ENCODE results near the gene IFI27L1. TPM values are rescaled to one million over a fixed set of nuclear protein-coding genes. Genes with fewer than 3 reads are reported as not detected.

The IFI27L1 gene
- total and polyA plus RNA-seq, 2 donors (not counting 1 experiment from before 2014, with no cell fraction given) = 14.4 to 20.3 TPM

DNA sequence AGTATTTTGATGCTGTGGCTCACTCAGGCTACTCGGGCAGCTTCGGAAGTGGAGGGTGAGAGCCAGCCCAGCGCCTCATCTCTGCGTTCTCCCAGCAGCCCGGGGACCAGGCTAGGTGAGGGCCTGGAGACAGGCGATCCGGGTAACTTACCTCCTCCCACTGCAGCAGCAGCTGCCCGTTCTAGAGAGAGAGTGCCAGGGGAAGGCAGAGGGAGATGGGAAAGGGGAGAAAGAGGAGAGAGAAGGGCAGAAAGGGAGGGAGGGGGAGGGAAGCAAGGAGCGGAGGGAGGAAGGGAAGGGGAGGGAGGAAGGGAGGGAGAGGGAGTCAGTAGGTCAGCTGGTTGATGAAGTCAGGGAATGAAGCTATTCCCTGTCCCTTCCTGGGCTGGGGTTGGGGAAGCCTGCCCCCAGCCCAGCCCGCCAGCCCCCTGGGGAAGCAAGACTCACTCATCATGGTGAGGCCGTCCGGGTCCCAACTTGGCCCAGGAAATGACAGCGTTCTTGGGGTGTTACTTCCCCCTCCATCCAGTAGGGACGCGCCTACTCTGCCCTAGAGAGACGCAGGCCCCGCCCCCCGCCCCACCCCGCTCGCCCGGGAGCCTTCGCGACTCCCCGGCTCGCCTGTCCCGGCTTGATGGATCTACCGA, 48.1 kb downstream of the IFI27L1 start, which contains the start of gene IFI27L2:
Gene IFI27L2, minus strand, starts transcription at position 494 of the 647 bp plus-strand sequence. Its CDS starts 40 bp downstream, at position 454.
- Histone ChIP-seq H3K36me3 (ENCODE audit: control insufficient read depth, insufficient read depth, low read length) (peaks cover 8% of the 10 kb centered on the region), H3K9ac (ENCODE audit: insufficient read depth, low read length) (peak within 1 kb of the TSS; percentile 63), H2AFZ (ENCODE audit: low read length) (peak within 1 kb of the TSS; percentile 69), H3K9me3 (ENCODE audit: control insufficient read depth, insufficient read depth, low read depth, low read length) (no peaks in the 10 kb centered on the region), H3K27ac (ENCODE audit: insufficient read depth, low read length) (peak within 1 kb of the TSS; percentile 60), H3K27me3 (ENCODE audit: control insufficient read depth, insufficient read depth, low read length) (no peaks in the 10 kb centered on the region), H3K4me2 (ENCODE audit: extremely low read depth, insufficient read depth, low read length) (peak within 1 kb of the TSS; percentile 61), H3K79me2 (ENCODE audit: control insufficient read depth, insufficient read depth, low read length) (no peaks in the 10 kb centered on the region), H3K4me1 (ENCODE audit: control insufficient read depth, extremely low read depth, insufficient read depth, low read length) (no peaks in the 10 kb centered on the region), H4K20me1 (ENCODE audit: control insufficient read depth, extremely low read depth, insufficient read depth, low read length) (no peaks in the 10 kb centered on the region), H3K4me3 (replicated peaks in 1 of 4; ENCODE audit: control extremely low read depth in 1 of 4, insufficient read depth in 1 of 4, low read depth in 3 of 4, low read length in 4 of 4) (peak within 1 kb of the TSS; percentile 43 to 93 (median 74))
- TF ChIP-seq, protein P1, sequence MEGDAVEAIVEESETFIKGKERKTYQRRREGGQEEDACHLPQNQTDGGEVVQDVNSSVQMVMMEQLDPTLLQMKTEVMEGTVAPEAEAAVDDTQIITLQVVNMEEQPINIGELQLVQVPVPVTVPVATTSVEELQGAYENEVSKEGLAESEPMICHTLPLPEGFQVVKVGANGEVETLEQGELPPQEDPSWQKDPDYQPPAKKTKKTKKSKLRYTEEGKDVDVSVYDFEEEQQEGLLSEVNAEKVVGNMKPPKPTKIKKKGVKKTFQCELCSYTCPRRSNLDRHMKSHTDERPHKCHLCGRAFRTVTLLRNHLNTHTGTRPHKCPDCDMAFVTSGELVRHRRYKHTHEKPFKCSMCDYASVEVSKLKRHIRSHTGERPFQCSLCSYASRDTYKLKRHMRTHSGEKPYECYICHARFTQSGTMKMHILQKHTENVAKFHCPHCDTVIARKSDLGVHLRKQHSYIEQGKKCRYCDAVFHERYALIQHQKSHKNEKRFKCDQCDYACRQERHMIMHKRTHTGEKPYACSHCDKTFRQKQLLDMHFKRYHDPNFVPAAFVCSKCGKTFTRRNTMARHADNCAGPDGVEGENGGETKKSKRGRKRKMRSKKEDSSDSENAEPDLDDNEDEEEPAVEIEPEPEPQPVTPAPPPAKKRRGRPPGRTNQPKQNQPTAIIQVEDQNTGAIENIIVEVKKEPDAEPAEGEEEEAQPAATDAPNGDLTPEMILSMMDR (conservative IDR thresholded peaks at IDR 0.05 in 1 of 2, IDR thresholded peaks at IDR 0.05 in 1 of 2; ENCODE audit: low read depth in 1 of 2, low read length in 2 of 2) = peak; percentile 22
- no peak for TF ChIP-seq EZH2 (IDR thresholded peaks at IDR 0.05; ENCODE audit: low read length, missing control alignments)
- peak; percentile 74 to 85 for DNase-seq (ENCODE audit: low read depth in 2 of 2)

DNA sequence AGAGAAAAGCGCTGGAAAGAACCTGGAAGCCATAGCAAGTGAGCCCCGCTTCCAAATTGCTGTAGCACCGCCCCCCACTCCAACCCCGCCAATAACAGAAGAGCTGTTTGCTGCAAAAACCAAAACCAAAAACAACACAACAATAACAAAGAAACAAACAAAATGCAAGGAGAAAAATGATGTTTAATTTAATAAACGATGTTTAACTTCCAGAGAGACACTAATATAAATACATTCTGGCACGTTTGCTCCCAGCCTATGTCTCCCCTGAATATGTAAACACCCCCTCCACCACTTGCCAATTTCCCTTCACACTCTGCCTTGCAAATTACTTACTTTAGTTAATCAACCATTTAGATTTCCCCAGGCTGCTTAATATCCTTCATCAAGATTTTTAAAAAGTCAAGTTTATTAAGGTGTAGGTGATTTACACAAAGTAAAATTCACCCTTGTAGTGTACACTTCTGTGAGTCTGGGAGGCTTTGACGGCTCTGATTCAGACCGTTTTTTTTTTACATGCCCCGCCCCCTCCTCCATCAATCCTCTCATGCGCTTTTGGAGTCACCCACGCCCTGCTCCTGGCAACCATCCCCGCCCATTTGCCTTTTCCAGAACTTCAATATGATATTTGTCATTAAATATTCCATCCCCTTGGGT, 48.8 kb downstream of the IFI27L1 start:
- TF ChIP-seq EZH2 (IDR thresholded peaks at IDR 0.05; ENCODE audit: low read length, missing control alignments) = no peak
- TF ChIP-seq, protein P1 (conservative IDR thresholded peaks at IDR 0.05 in 1 of 2, IDR thresholded peaks at IDR 0.05 in 1 of 2; ENCODE audit: low read depth in 1 of 2, low read length in 2 of 2) = no peak
- H4K20me1 ChIP-seq (ENCODE audit: control insufficient read depth, extremely low read depth, insufficient read depth, low read length) = no peaks in the 10 kb centered on the region
- H3K27me3 ChIP-seq (ENCODE audit: control insufficient read depth, insufficient read depth, low read length) = no peaks in the 10 kb centered on the region
- H2AFZ ChIP-seq (ENCODE audit: low read length) = peak overlapping the region; percentile 12
- no peaks in the 10 kb centered on the region for H3K79me2 ChIP-seq (ENCODE audit: control insufficient read depth, insufficient read depth, low read length)
- H3K4me3 ChIP-seq (replicated peaks in 1 of 4; ENCODE audit: control extremely low read depth in 1 of 4, insufficient read depth in 1 of 4, low read depth in 3 of 4, low read length in 4 of 4) = peak overlapping the region; percentile 43 to 93 (median 74)
- no peaks in the 10 kb centered on the region for H3K9me3 ChIP-seq (ENCODE audit: control insufficient read depth, insufficient read depth, low read depth, low read length)
- H3K9ac ChIP-seq (ENCODE audit: insufficient read depth, low read length) = no peak overlapping the region
- peaks cover 8% of the 10 kb centered on the region for H3K36me3 ChIP-seq (ENCODE audit: control insufficient read depth, insufficient read depth, low read length)
- DNase-seq (ENCODE audit: low read depth in 2 of 2) = peak; percentile 53 to 60
- peak overlapping the region; percentile 42 for H3K4me2 ChIP-seq (ENCODE audit: extremely low read depth, insufficient read depth, low read length)
- no peak overlapping the region for H3K27ac ChIP-seq (ENCODE audit: insufficient read depth, low read length)
- no peaks in the 10 kb centered on the region for H3K4me1 ChIP-seq (ENCODE audit: control insufficient read depth, extremely low read depth, insufficient read depth, low read length)

DNA sequence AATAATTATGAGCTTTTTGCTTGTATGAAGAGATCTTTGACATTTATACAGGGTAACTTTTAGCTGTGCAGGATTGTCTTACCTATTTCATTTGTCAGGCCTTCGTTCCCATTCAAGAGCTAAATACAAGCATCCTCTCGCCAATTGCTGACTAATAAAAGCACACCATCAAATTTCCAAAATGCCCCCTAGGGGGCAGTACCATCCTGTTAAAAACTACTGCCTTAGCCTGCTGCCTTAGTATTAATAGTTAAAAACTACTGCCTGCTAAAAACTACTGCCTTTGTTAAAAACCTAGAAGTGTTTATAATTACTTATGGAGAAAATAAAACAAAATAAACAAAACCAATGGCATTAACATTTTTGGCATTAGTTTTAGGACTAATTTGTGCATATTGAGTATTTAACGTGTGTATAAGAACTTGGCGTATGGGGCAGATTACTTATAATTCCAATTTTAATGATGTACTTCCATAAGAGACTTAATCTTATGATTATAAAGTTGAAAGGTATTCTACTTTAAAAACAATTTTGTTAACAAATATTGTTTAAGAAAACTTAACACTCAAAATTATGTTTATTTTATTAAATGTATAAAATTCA, 51.3 kb downstream of the IFI27L1 start:
- peak; percentile 45 to 77 for DNase-seq (ENCODE audit: low read depth in 2 of 2)
- Histone ChIP-seq H3K27me3 (ENCODE audit: control insufficient read depth, insufficient read depth, low read length) (no peaks in the 10 kb centered on the region), H3K4me2 (ENCODE audit: extremely low read depth, insufficient read depth, low read length) (no peak overlapping the region), H3K9ac (ENCODE audit: insufficient read depth, low read length) (no peak overlapping the region), H3K27ac (ENCODE audit: insufficient read depth, low read length) (no peak overlapping the region), H3K4me1 (ENCODE audit: control insufficient read depth, extremely low read depth, insufficient read depth, low read length) (no peaks in the 10 kb centered on the region), H3K79me2 (ENCODE audit: control insufficient read depth, insufficient read depth, low read length) (no peaks in the 10 kb centered on the region), H3K36me3 (ENCODE audit: control insufficient read depth, insufficient read depth, low read length) (peaks cover 2% of the 10 kb centered on the region), H3K9me3 (ENCODE audit: control insufficient read depth, insufficient read depth, low read depth, low read length) (no peaks in the 10 kb centered on the region), H3K4me3 (replicated peaks in 1 of 4; ENCODE audit: control extremely low read depth in 1 of 4, insufficient read depth in 1 of 4, low read depth in 3 of 4, low read length in 4 of 4) (no peak overlapping the region), H4K20me1 (ENCODE audit: control insufficient read depth, extremely low read depth, insufficient read depth, low read length) (no peaks in the 10 kb centered on the region), H2AFZ (ENCODE audit: low read length) (no peak overlapping the region)
- TF ChIP-seq, protein P1 (conservative IDR thresholded peaks at IDR 0.05 in 1 of 2, IDR thresholded peaks at IDR 0.05 in 1 of 2; ENCODE audit: low read depth in 1 of 2, low read length in 2 of 2) = peak; percentile 72 to 81
- no peak for TF ChIP-seq EZH2 (IDR thresholded peaks at IDR 0.05; ENCODE audit: low read length, missing control alignments)

All from fibroblast of lung (primary cell).